ENCODE results near the gene LASP1. TPM values are rescaled to one million over a fixed set of nuclear protein-coding genes. Genes with fewer than 3 reads are reported as not detected.
A peak's percentile ranks its signal among the peaks of the same experiment; 100 is the strongest.

The LASP1 gene
- total and polyA plus RNA-seq, 2 donors (not counting 3 experiments of a cell fraction or from before 2014, with no cell fraction given) = 214 to 242 TPM

- dilution Hi-C loops (cut with MboI; ENCODE audit: extremely low pct_ligation_motif_present, low sequenced_read_pairs) = no loop called here
- TF ChIP-seq POLR2AphosphoS5 (IDR thresholded peaks at IDR 0.05; ENCODE audit: insufficient read depth, low read depth, low read length) (no peak), POLR2A (IDR thresholded peaks at IDR 0.05; ENCODE audit: low read depth, low read length) (no peak), MAX (IDR thresholded peaks at IDR 0.05; ENCODE audit: insufficient read depth, insufficient read length) (no peak), GATA2 (IDR thresholded peaks at IDR 0.05; ENCODE audit: insufficient read depth, insufficient read length, low read depth, low read length) (no peak), FOS (IDR thresholded peaks at IDR 0.05; ENCODE audit: borderline replicate concordance, insufficient read depth, low read length) (no peak)
Observed at GRCh38 chr17:38916771-38917170, 46.9 kb downstream of the LASP1 start.

GRCh38 chr17:38917259-38917658, 47.4 kb downstream of the LASP1 start:
- H2AFZ ChIP-seq (ENCODE audit: low read depth, low read length) = no peak overlapping the region
- no peaks in the 10 kb centered on the region for H3K27me3 ChIP-seq (ENCODE audit: control insufficient read depth in 2 of 2, insufficient read depth in 2 of 2, low read length in 2 of 2)
- TF ChIP-seq GATA2 (IDR thresholded peaks at IDR 0.05; ENCODE audit: insufficient read depth, insufficient read length, low read depth, low read length) = no peak
- no peak for TF ChIP-seq CTCF (IDR thresholded peaks at IDR 0.05; ENCODE audit: extremely low read depth in 1 of 2, insufficient read depth in 1 of 2, low read depth in 1 of 2, low read length in 2 of 2)
- TF ChIP-seq EZH2 (IDR thresholded peaks at IDR 0.05; ENCODE audit: borderline replicate concordance, low read depth, low read length, severe bottlenecking) = no peak
- TF ChIP-seq POLR2A (IDR thresholded peaks at IDR 0.05; ENCODE audit: low read depth, low read length) = no peak
- no peak for TF ChIP-seq MYC (IDR thresholded peaks at IDR 0.05; ENCODE audit: low read depth, low read length)
- no peak for TF ChIP-seq JUN (IDR thresholded peaks at IDR 0.05; ENCODE audit: borderline replicate concordance, insufficient read depth, insufficient read length, low read depth)
- TF ChIP-seq MAX (IDR thresholded peaks at IDR 0.05; ENCODE audit: insufficient read depth, insufficient read length) = no peak
- no peak for TF ChIP-seq FOS (IDR thresholded peaks at IDR 0.05; ENCODE audit: borderline replicate concordance, insufficient read depth, low read length)
- no peak for TF ChIP-seq POLR2AphosphoS5 (IDR thresholded peaks at IDR 0.05; ENCODE audit: insufficient read depth, low read depth, low read length)
- H3K4me2 ChIP-seq (ENCODE audit: insufficient read depth, low read length) = no peak overlapping the region
- no peaks in the 10 kb centered on the region for H3K9me1 ChIP-seq (replicated peaks; ENCODE audit: control insufficient read depth, extremely low read depth, insufficient read depth, low read length)
- no peaks in the 10 kb centered on the region for H3K9me3 ChIP-seq (replicated peaks; ENCODE audit: control insufficient read depth, insufficient read depth, low read length)
- no peak overlapping the region for H3K27ac ChIP-seq (ENCODE audit: insufficient read depth, low read depth, low read length)
- intact Hi-C loops (cut with micrococcal nuclease) (no loop called here), dilution Hi-C loops (cut with MboI; ENCODE audit: extremely low pct_ligation_motif_present, low sequenced_read_pairs) (no loop called here)
- no peak overlapping the region for H3K4me3 ChIP-seq (replicated peaks in 1 of 3; ENCODE audit: insufficient read depth in 1 of 3, low read depth in 1 of 3, low read length in 3 of 3)
- DNase-seq (ENCODE audit: low read depth, low spot score) (no peak), FAIRE-seq (peak; percentile 64)
- H4K20me1 ChIP-seq (replicated peaks; ENCODE audit: control insufficient read depth, extremely low read depth, insufficient read depth, low read length) = no peaks in the 10 kb centered on the region
- POLR2A ChIA-PET = no interaction called here
- H3K9ac ChIP-seq (replicated peaks; ENCODE audit: extremely low read depth, insufficient read depth, low read length) = no peak overlapping the region
- no peaks in the 10 kb centered on the region for H3K4me1 ChIP-seq (ENCODE audit: control insufficient read depth, extremely low read depth, insufficient read depth, low read length)
- BruUV-seq (replicated peaks) = no TSS peak
- H3K79me2 ChIP-seq (ENCODE audit: control insufficient read depth, insufficient read depth, low read length) = peaks cover 2% of the 10 kb centered on the region
- CTCF ChIA-PET = interaction anchor here (0.7 to 1.1 kb wide), 2 partner anchors 46 to 66 kb away, joined by 3 to 5 read pairs; no protein-coding TSS in a partner anchor
- peaks cover 16 to 62% of the 10 kb centered on the region in 2 experiments for H3K36me3 ChIP-seq (ENCODE audit: control insufficient read depth in 2 of 2, extremely low read depth in 1 of 2, insufficient read depth in 2 of 2, low read length in 2 of 2)

More at GRCh38 chr17:38916771-38917170, 46.9 kb downstream of the LASP1 start:
- DNase-seq (ENCODE audit: low read depth, low spot score) = no peak
- Histone ChIP-seq H3K4me2 (ENCODE audit: insufficient read depth, low read length) (no peak overlapping the region), H4K20me1 (replicated peaks; ENCODE audit: control insufficient read depth, extremely low read depth, insufficient read depth, low read length) (no peaks in the 10 kb centered on the region), H3K36me3 (ENCODE audit: control insufficient read depth in 2 of 2, extremely low read depth in 1 of 2, insufficient read depth in 2 of 2, low read length in 2 of 2) (peaks cover 16 to 62% of the 10 kb centered on the region in 2 experiments), H3K4me3 (replicated peaks in 1 of 3; ENCODE audit: insufficient read depth in 1 of 3, low read depth in 1 of 3, low read length in 3 of 3) (no peak overlapping the region), H3K9ac (replicated peaks; ENCODE audit: extremely low read depth, insufficient read depth, low read length) (no peak overlapping the region), H3K9me3 (replicated peaks; ENCODE audit: control insufficient read depth, insufficient read depth, low read length) (no peaks in the 10 kb centered on the region), H3K9me1 (replicated peaks; ENCODE audit: control insufficient read depth, extremely low read depth, insufficient read depth, low read length) (no peaks in the 10 kb centered on the region), H3K4me1 (ENCODE audit: control insufficient read depth, extremely low read depth, insufficient read depth, low read length) (no peaks in the 10 kb centered on the region), H3K79me2 (ENCODE audit: control insufficient read depth, insufficient read depth, low read length) (peaks cover 4% of the 10 kb centered on the region), H3K27ac (ENCODE audit: insufficient read depth, low read depth, low read length) (no peak overlapping the region), H2AFZ (ENCODE audit: low read depth, low read length) (no peak overlapping the region), H3K27me3 (ENCODE audit: control insufficient read depth in 2 of 2, insufficient read depth in 2 of 2, low read length in 2 of 2) (no peaks in the 10 kb centered on the region)
- intact Hi-C loops (cut with micrococcal nuclease) = no loop called here
- no TSS peak for BruUV-seq (replicated peaks)
- no peak for FAIRE-seq
- ChIA-PET POLR2A (no interaction called here), CTCF (interaction anchor here (0.7 to 1.1 kb wide), 2 partner anchors 45 to 66 kb away, joined by 3 to 5 read pairs; no protein-coding TSS in a partner anchor)
